HepG2 (cell line): ENCODE measurements around the gene DHRS12.

Source experiments
- KLF13 ChIP-seq: sonication (generic); formaldehyde crosslinking; IDR thresholded peaks from 2 replicates; pipeline ENCODE4 v1.4.0; 2020; ENCODE audit warnings: mild to moderate bottlenecking, missing genetic modification reagents
- POLR2A ChIP-seq, 2 experiments: IDR thresholded peaks; 2 replicates each; pipeline ENCODE4 v1.6.1; 2011; ENCODE audit warnings: low read depth in 2 of 2, low read length in 2 of 2, mild to moderate bottlenecking in 1 of 2, moderate library complexity in 1 of 2; ENCODE audit not compliant: insufficient read depth in 1 of 2
- SMC3 ChIP-seq: IDR thresholded peaks from 2 replicates; pipeline ENCODE4 v1.6.1; 2011; ENCODE audit warnings: low read length, improper control_type of control experiment
- ZNF644 ChIP-seq: IDR thresholded peaks from 2 replicates; pipeline ENCODE4 v1.6.1; 2016; ENCODE audit warnings: low read depth
- TF ChIP-seq, protein P1 (sequence below), 2 experiments: sonication (generic) in 1 of 2; formaldehyde crosslinking in 1 of 2; IDR thresholded peaks; 2 replicates each; pipeline versions ENCODE4 v1.4.0 to v1.6.1; 2018 to 2020; ENCODE audit warnings: missing genetic modification reagents in 2 of 2, borderline replicate concordance in 1 of 2, low read depth in 1 of 2, mild to moderate bottlenecking in 1 of 2, missing biosample characterization in 1 of 2
- TF ChIP-seq, protein P2 (sequence below): sonication (generic); formaldehyde crosslinking; IDR thresholded peaks from 2 replicates; pipeline ENCODE4 v1.5.0; 2020; ENCODE audit warnings: mild to moderate bottlenecking, missing genetic modification reagents

GRCh38 chr13:51823359-51823758 is 19.4 kb upstream of the DHRS12 start:
- TF ChIP-seq POLR2A (IDR thresholded peaks at IDR 0.05; ENCODE audit: insufficient read depth in 1 of 2, low read depth in 2 of 2, low read length in 2 of 2), result no peak
- TF ChIP-seq SMC3, result no peak
- TF ChIP-seq KLF13 (CRISPR knock-in tag), result no peak
- TF ChIP-seq, protein P1, sequence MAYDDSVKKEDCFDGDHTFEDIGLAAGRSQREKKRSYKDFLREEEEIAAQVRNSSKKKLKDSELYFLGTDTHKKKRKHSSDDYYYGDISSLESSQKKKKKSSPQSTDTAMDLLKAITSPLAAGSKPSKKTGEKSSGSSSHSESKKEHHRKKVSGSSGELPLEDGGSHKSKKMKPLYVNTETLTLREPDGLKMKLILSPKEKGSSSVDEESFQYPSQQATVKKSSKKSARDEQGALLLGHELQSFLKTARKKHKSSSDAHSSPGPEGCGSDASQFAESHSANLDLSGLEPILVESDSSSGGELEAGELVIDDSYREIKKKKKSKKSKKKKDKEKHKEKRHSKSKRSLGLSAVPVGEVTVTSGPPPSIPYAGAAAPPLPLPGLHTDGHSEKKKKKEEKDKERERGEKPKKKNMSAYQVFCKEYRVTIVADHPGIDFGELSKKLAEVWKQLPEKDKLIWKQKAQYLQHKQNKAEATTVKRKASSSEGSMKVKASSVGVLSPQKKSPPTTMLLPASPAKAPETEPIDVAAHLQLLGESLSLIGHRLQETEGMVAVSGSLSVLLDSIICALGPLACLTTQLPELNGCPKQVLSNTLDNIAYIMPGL (CRISPR knock-in tag; IDR thresholded peaks at IDR 0.05; ENCODE audit: borderline replicate concordance in 1 of 2, low read depth in 1 of 2), result no peak
- no peak for TF ChIP-seq ZNF644 (CRISPR knock-in tag)
- TF ChIP-seq, protein P2, sequence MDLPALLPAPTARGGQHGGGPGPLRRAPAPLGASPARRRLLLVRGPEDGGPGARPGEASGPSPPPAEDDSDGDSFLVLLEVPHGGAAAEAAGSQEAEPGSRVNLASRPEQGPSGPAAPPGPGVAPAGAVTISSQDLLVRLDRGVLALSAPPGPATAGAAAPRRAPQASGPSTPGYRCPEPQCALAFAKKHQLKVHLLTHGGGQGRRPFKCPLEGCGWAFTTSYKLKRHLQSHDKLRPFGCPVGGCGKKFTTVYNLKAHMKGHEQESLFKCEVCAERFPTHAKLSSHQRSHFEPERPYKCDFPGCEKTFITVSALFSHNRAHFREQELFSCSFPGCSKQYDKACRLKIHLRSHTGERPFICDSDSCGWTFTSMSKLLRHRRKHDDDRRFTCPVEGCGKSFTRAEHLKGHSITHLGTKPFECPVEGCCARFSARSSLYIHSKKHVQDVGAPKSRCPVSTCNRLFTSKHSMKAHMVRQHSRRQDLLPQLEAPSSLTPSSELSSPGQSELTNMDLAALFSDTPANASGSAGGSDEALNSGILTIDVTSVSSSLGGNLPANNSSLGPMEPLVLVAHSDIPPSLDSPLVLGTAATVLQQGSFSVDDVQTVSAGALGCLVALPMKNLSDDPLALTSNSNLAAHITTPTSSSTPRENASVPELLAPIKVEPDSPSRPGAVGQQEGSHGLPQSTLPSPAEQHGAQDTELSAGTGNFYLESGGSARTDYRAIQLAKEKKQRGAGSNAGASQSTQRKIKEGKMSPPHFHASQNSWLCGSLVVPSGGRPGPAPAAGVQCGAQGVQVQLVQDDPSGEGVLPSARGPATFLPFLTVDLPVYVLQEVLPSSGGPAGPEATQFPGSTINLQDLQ (CRISPR knock-in tag), result no peak
